SK-N-SH treated with all-trans-retinoic acid at 6 μM for 48 hours (cell line): Measurements from ENCODE around the gene SLC17A5.
A peak's percentile ranks its signal among the peaks of the same experiment; 100 is the strongest.

Source experiments
- ATAC-seq: fragments of 200-7000 bp; cut with Tn5 transposase; 3 replicates; pipeline ENCODE4 v1.9.1; 2020; ENCODE audit warnings: mild to moderate bottlenecking, moderate library complexity
- ARNTL ChIP-seq: fragments of 450-650 bp; formaldehyde crosslinking; IDR thresholded peaks from 2 replicates; pipeline ENCODE4 v1.5.0; 2020; ENCODE audit warnings: low read depth, mild to moderate bottlenecking, moderate library complexity, borderline replicate concordance
- BACH2 ChIP-seq: fragments of 250-450 bp; sonication (Bioruptor Pico); IDR thresholded peaks from 2 replicates; pipeline ENCODE4 v1.9.0; 2021; ENCODE audit warnings: mild to moderate bottlenecking, borderline replicate concordance
- CSDC2 ChIP-seq: fragments of 250-450 bp; sonication (Bioruptor Pico); IDR thresholded peaks from 2 replicates; pipeline ENCODE4 v1.5.0; 2020; ENCODE audit warnings: mild to moderate bottlenecking, moderate library complexity
- ESRRG ChIP-seq: fragments of 250-450 bp; sonication (Bioruptor Pico); IDR thresholded peaks from 2 replicates; pipeline ENCODE4 v1.6.1; 2021; ENCODE audit warnings: mild to moderate bottlenecking
- GLIS3 ChIP-seq: fragments of 250-450 bp; sonication (Bioruptor Pico); IDR thresholded peaks from 2 replicates; pipeline ENCODE4 v1.5.0; 2020; ENCODE audit warnings: mild to moderate bottlenecking, moderate library complexity
- ISL1 ChIP-seq: fragments of 250-450 bp; sonication (Bioruptor Pico); IDR thresholded peaks from 2 replicates; pipeline ENCODE4 v2.1.2; 2022; ENCODE audit warnings: mild to moderate bottlenecking, moderate library complexity
- OSR1 ChIP-seq: fragments of 250-450 bp; sonication (Bioruptor Pico); IDR thresholded peaks from 2 replicates; pipeline ENCODE4 v1.8.0; 2022; ENCODE audit warnings: moderate library complexity, mild to moderate bottlenecking, inconsistent platforms
- PPARA ChIP-seq: fragments of 250-450 bp; sonication (Bioruptor Pico); IDR thresholded peaks from 2 replicates; pipeline ENCODE4 v1.5.0; 2020; ENCODE audit warnings: mild to moderate bottlenecking, borderline replicate concordance
- RARB ChIP-seq: fragments of 250-450 bp; sonication (Bioruptor Pico); IDR thresholded peaks from 2 replicates; pipeline ENCODE4 v1.8.0; 2021; ENCODE audit warnings: mild to moderate bottlenecking, moderate library complexity
- SNAI2 ChIP-seq: fragments of 250-450 bp; sonication (Bioruptor Pico); IDR thresholded peaks from 2 replicates; pipeline ENCODE4 v1.5.0; 2020; ENCODE audit warnings: mild to moderate bottlenecking, moderate library complexity
- TCF4 ChIP-seq: fragments of 250-450 bp; sonication (Bioruptor Pico); IDR thresholded peaks from 2 replicates; pipeline ENCODE4 v1.8.0; 2021; ENCODE audit warnings: mild to moderate bottlenecking, moderate library complexity, borderline replicate concordance
- TOX ChIP-seq: fragments of 250-450 bp; sonication (Bioruptor Pico); IDR thresholded peaks from 2 replicates; pipeline ENCODE4 v1.8.0; 2021; ENCODE audit warnings: mild to moderate bottlenecking, moderate library complexity, borderline replicate concordance
- ZC3H10 ChIP-seq: fragments of 250-450 bp; sonication (Bioruptor Pico); IDR thresholded peaks from 2 replicates; pipeline ENCODE4 v1.5.1; 2021; ENCODE audit warnings: mild to moderate bottlenecking, moderate library complexity
- ZFP30 ChIP-seq: fragments of 450-650 bp; formaldehyde crosslinking; IDR thresholded peaks from 2 replicates; pipeline ENCODE4 v1.5.0; 2022; ENCODE audit warnings: mild to moderate bottlenecking, moderate library complexity
- ZNF565 ChIP-seq: fragments of 450-650 bp; formaldehyde crosslinking; conservative IDR thresholded peaks from 2 replicates; pipeline ENCODE4 v1.5.0; 2020; ENCODE audit warnings: low read depth, mild to moderate bottlenecking, moderate library complexity
- ZNF70 ChIP-seq: fragments of 450-650 bp; formaldehyde crosslinking; IDR thresholded peaks from 2 replicates; pipeline ENCODE4 v1.5.0; 2020; ENCODE audit warnings: mild to moderate bottlenecking, moderate library complexity
- ZNF8 ChIP-seq: fragments of 450-650 bp; formaldehyde crosslinking; IDR thresholded peaks from 2 replicates; pipeline ENCODE4 v1.5.0; 2020; ENCODE audit warnings: mild to moderate bottlenecking, moderate library complexity
- TF ChIP-seq, protein P1 (sequence below): fragments of 250-450 bp; sonication (Bioruptor Pico); IDR thresholded peaks from 2 replicates; pipeline ENCODE4 v1.8.0; 2021; ENCODE audit warnings: low read depth, mild to moderate bottlenecking, moderate library complexity, borderline replicate concordance
- TF ChIP-seq, protein P2 (sequence below): fragments of 250-450 bp; sonication (Bioruptor Pico); IDR thresholded peaks from 2 replicates; pipeline ENCODE4 v1.5.1; 2020; ENCODE audit warnings: low read depth, mild to moderate bottlenecking, moderate library complexity
- TF ChIP-seq, protein P3 (sequence below): fragments of 250-450 bp; sonication (Bioruptor Pico); IDR thresholded peaks from 2 replicates; pipeline ENCODE4 v1.5.0; 2020; ENCODE audit warnings: mild to moderate bottlenecking, moderate library complexity
- TF ChIP-seq, protein P4 (sequence below): fragments of 250-450 bp; sonication (Bioruptor Pico); IDR thresholded peaks from 2 replicates; pipeline ENCODE4 v1.8.0; 2020; ENCODE audit warnings: mild to moderate bottlenecking, moderate library complexity, borderline replicate concordance
- TF ChIP-seq, protein P5 (sequence below): fragments of 250-450 bp; sonication (Bioruptor Pico); IDR thresholded peaks from 2 replicates; pipeline ENCODE4 v1.5.1; 2021; ENCODE audit warnings: mild to moderate bottlenecking, moderate library complexity

SLC17A5 gene

DNA sequence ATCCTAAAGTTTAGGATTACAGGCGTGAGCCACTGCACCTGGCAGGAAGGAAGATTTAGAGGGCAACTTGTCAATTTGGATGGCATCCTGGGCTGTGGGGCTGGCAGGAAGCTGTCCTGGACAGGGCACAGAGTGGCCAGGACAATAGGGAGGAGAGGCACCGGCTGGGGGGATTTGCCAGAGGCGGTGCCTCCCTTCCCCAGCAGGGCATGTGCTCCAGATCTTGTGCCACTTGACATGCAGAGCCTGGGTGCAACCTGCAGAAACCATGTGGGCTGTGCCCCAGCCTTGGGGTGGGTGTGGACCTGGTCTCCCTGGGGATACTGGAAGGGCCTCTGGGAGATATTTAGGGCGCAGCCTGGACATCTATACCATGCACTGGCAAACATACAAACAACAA is 74.4 kb downstream of the SLC17A5 start:
- no peak for TF ChIP-seq SNAI2
- no peak for TF ChIP-seq ZFP30 (CRISPR knock-in tag)
- TF ChIP-seq ZNF565 (CRISPR knock-in tag) = no peak
- no peak for TF ChIP-seq GLIS3
- no peak for TF ChIP-seq OSR1
- TF ChIP-seq ARNTL (CRISPR knock-in tag) = no peak
- TF ChIP-seq ISL1 = no peak
- no peak for TF ChIP-seq ZC3H10
- TF ChIP-seq TOX (CRISPR knock-in tag) = no peak
- TF ChIP-seq, protein P1, sequence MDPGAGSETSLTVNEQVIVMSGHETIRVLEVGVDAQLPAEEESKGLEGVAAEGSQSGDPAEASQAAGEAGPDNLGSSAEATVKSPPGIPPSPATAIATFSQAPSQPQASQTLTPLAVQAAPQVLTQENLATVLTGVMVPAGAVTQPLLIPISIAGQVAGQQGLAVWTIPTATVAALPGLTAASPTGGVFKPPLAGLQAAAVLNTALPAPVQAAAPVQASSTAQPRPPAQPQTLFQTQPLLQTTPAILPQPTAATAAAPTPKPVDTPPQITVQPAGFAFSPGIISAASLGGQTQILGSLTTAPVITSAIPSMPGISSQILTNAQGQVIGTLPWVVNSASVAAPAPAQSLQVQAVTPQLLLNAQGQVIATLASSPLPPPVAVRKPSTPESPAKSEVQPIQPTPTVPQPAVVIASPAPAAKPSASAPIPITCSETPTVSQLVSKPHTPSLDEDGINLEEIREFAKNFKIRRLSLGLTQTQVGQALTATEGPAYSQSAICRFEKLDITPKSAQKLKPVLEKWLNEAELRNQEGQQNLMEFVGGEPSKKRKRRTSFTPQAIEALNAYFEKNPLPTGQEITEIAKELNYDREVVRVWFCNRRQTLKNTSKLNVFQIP (CRISPR knock-in tag) = no peak
- TF ChIP-seq, protein P2, sequence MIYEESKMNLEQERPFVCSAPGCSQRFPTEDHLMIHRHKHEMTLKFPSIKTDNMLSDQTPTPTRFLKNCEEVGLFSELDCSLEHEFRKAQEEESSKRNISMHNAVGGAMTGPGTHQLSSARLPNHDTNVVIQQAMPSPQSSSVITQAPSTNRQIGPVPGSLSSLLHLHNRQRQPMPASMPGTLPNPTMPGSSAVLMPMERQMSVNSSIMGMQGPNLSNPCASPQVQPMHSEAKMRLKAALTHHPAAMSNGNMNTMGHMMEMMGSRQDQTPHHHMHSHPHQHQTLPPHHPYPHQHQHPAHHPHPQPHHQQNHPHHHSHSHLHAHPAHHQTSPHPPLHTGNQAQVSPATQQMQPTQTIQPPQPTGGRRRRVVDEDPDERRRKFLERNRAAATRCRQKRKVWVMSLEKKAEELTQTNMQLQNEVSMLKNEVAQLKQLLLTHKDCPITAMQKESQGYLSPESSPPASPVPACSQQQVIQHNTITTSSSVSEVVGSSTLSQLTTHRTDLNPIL (CRISPR knock-in tag) = no peak
- no peak for TF ChIP-seq PPARA (CRISPR knock-in tag)
- no peak for TF ChIP-seq ESRRG (CRISPR knock-in tag)
- TF ChIP-seq CSDC2 (CRISPR knock-in tag) = no peak
- TF ChIP-seq, protein P3, sequence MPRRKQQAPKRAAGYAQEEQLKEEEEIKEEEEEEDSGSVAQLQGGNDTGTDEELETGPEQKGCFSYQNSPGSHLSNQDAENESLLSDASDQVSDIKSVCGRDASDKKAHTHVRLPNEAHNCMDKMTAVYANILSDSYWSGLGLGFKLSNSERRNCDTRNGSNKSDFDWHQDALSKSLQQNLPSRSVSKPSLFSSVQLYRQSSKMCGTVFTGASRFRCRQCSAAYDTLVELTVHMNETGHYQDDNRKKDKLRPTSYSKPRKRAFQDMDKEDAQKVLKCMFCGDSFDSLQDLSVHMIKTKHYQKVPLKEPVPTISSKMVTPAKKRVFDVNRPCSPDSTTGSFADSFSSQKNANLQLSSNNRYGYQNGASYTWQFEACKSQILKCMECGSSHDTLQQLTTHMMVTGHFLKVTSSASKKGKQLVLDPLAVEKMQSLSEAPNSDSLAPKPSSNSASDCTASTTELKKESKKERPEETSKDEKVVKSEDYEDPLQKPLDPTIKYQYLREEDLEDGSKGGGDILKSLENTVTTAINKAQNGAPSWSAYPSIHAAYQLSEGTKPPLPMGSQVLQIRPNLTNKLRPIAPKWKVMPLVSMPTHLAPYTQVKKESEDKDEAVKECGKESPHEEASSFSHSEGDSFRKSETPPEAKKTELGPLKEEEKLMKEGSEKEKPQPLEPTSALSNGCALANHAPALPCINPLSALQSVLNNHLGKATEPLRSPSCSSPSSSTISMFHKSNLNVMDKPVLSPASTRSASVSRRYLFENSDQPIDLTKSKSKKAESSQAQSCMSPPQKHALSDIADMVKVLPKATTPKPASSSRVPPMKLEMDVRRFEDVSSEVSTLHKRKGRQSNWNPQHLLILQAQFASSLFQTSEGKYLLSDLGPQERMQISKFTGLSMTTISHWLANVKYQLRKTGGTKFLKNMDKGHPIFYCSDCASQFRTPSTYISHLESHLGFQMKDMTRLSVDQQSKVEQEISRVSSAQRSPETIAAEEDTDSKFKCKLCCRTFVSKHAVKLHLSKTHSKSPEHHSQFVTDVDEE = no peak
- TF ChIP-seq, protein P4, sequence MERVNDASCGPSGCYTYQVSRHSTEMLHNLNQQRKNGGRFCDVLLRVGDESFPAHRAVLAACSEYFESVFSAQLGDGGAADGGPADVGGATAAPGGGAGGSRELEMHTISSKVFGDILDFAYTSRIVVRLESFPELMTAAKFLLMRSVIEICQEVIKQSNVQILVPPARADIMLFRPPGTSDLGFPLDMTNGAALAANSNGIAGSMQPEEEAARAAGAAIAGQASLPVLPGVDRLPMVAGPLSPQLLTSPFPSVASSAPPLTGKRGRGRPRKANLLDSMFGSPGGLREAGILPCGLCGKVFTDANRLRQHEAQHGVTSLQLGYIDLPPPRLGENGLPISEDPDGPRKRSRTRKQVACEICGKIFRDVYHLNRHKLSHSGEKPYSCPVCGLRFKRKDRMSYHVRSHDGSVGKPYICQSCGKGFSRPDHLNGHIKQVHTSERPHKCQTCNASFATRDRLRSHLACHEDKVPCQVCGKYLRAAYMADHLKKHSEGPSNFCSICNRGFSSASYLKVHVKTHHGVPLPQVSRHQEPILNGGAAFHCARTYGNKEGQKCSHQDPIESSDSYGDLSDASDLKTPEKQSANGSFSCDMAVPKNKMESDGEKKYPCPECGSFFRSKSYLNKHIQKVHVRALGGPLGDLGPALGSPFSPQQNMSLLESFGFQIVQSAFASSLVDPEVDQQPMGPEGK (CRISPR knock-in tag) = no peak
- TF ChIP-seq, protein P5, sequence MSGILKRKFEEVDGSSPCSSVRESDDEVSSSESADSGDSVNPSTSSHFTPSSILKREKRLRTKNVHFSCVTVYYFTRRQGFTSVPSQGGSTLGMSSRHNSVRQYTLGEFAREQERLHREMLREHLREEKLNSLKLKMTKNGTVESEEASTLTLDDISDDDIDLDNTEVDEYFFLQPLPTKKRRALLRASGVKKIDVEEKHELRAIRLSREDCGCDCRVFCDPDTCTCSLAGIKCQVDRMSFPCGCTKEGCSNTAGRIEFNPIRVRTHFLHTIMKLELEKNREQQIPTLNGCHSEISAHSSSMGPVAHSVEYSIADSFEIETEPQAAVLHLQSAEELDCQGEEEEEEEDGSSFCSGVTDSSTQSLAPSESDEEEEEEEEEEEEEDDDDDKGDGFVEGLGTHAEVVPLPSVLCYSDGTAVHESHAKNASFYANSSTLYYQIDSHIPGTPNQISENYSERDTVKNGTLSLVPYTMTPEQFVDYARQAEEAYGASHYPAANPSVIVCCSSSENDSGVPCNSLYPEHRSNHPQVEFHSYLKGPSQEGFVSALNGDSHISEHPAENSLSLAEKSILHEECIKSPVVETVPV = no peak
- no peak for TF ChIP-seq TCF4 (CRISPR knock-in tag)
- TF ChIP-seq, all 23 proteins: peak for 0
- peak; percentile 49 for ATAC-seq

DNA sequence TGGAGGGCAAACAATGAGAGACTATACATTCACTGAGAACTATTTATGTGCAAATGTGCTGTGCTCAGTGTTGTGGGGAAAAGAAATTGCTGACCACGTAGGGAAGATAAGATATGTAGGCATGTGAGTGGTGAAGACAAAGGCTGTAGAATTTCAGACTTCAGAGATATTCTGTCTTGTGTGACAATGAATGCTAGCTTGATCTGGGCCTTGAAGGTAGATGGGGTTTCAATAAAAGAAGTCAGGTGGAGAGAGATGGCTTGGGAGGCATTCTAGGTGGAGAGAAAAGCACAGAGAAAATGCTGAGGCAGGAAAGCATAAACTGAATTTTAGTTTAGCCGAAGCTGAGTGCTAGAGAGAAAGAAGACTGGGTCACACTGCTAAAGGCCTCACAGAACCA is 76.1 kb downstream of the SLC17A5 start:
- ATAC-seq = no peak
- TF ChIP-seq ZC3H10 (no peak), ARNTL (CRISPR knock-in tag) (no peak), ZNF565 (CRISPR knock-in tag) (no peak), PPARA (CRISPR knock-in tag) (no peak), ZNF70 (no peak), ISL1 (no peak), ZFP30 (CRISPR knock-in tag) (no peak), ZNF8 (CRISPR knock-in tag) (no peak), GLIS3 (no peak), TCF4 (CRISPR knock-in tag) (no peak), RARB (no peak), BACH2 (CRISPR knock-in tag) (no peak), SNAI2 (no peak)
- TF ChIP-seq, protein P4 (CRISPR knock-in tag) = no peak
- TF ChIP-seq, protein P5 = no peak
- TF ChIP-seq, protein P2 (CRISPR knock-in tag) = no peak
- TF ChIP-seq, protein P3 = no peak
